ENCODE results near the gene RAD50. TPM values are rescaled to one million over a fixed set of nuclear protein-coding genes. Genes with fewer than 3 reads are reported as not detected.
A peak's percentile ranks its signal among the peaks of the same experiment; 100 is the strongest.

The RAD50 gene
- total and polyA plus RNA-seq, 10 donors = 4.2 to 34.0 (median 25.7) TPM

GRCh38 chr5:132669966-132670882 is 113.4 kb downstream of the RAD50 start:
- Histone ChIP-seq H3K4me3 (no peak overlapping the region), H3K36me3 (no peaks in the 10 kb centered on the region), H3K4me1 (peaks cover 0 to 8% (median 5%) of the 10 kb centered on the region in 6 donors), H3K27ac (no peak overlapping the region), H3K27me3 (replicated peaks in 1 of 7) (no peaks in the 10 kb centered on the region), H3K9me3 (no peaks in the 10 kb centered on the region)
- peak; percentile 37 for DNase-seq
- TF ChIP-seq POLR2AphosphoS5 (IDR thresholded peaks at IDR 0.05) (no peak), POLR2A (IDR thresholded peaks at IDR 0.05) (no peak), CTCF (IDR thresholded peaks at IDR 0.05 in 8 of 11, conservative IDR thresholded peaks at IDR 0.05 in 3 of 11) (no peak)
- WGBS, 5 donors = 83 to 93% (median 91%) methylated on average over 16 of the region's 16 CpGs
- intact Hi-C loops (cut with DNase I; ENCODE audit: low total_unique reads) = no loop called here

GRCh38 chr5:132671000-132671399 is 114.2 kb downstream of the RAD50 start:
- H3K27ac ChIP-seq = no peak overlapping the region
- H3K4me1 ChIP-seq = peaks cover 0 to 11% (median 7%) of the 10 kb centered on the region in 6 donors
- WGBS, 5 donors = 94 to 97% (median 95%) methylated on average over 3 of the region's 3 CpGs
- no peaks in the 10 kb centered on the region for H3K36me3 ChIP-seq
- DNase-seq = no peak
- H3K27me3 ChIP-seq (replicated peaks in 1 of 7) = no peaks in the 10 kb centered on the region
- no peak overlapping the region for H3K4me3 ChIP-seq
- TF ChIP-seq POLR2A (IDR thresholded peaks at IDR 0.05) (no peak), CTCF (IDR thresholded peaks at IDR 0.05 in 8 of 11, conservative IDR thresholded peaks at IDR 0.05 in 3 of 11) (no peak), POLR2AphosphoS5 (IDR thresholded peaks at IDR 0.05) (no peak)
- H3K9me3 ChIP-seq = no peaks in the 10 kb centered on the region
- intact Hi-C loops (cut with DNase I; ENCODE audit: low total_unique reads) = no loop called here

GRCh38 chr5:132673488-132673887 is 116.7 kb downstream of the RAD50 start:
- Histone ChIP-seq H3K4me1 (peaks cover 0 to 27% (median 7%) of the 10 kb centered on the region in 6 donors), H3K27me3 (replicated peaks in 1 of 7) (no peaks in the 10 kb centered on the region), H3K27ac (no peak overlapping the region), H3K36me3 (no peaks in the 10 kb centered on the region), H3K9me3 (no peaks in the 10 kb centered on the region), H3K4me3 (no peak overlapping the region)
- intact Hi-C loops (cut with DNase I; ENCODE audit: low total_unique reads) = no loop called here
- no peak for DNase-seq
- 77 to 95% (median 88%) methylated on average over 1 of the region's 1 CpG for WGBS, 5 donors
- no peak for TF ChIP-seq POLR2A (IDR thresholded peaks at IDR 0.05)
- no peak for TF ChIP-seq CTCF (IDR thresholded peaks at IDR 0.05 in 8 of 11, conservative IDR thresholded peaks at IDR 0.05 in 3 of 11)
- no peak for TF ChIP-seq POLR2AphosphoS5 (IDR thresholded peaks at IDR 0.05)

GRCh38 chr5:132673939-132674630 is 117.3 kb downstream of the RAD50 start, which contains the start of gene IL4:
IL4 (plus strand) TSS chr5:132673989; CDS start chr5:132674051, 62 bp downstream.
- Histone ChIP-seq H3K4me1 (peaks cover 0 to 27% (median 7%) of the 10 kb centered on the region in 6 donors), H3K36me3 (no peaks in the 10 kb centered on the region), H3K4me3 (no peak within 1 kb of the TSS), H3K27ac (peak within 1 kb of the TSS in 7 of 8 donors; percentile 3 to 66 (median 42)), H3K9me3 (no peaks in the 10 kb centered on the region), H3K27me3 (replicated peaks in 1 of 7) (no peaks in the 10 kb centered on the region)
- TF ChIP-seq POLR2A (IDR thresholded peaks at IDR 0.05) = no peak
- TF ChIP-seq POLR2AphosphoS5 (IDR thresholded peaks at IDR 0.05) = no peak
- TF ChIP-seq CTCF (IDR thresholded peaks at IDR 0.05 in 8 of 11, conservative IDR thresholded peaks at IDR 0.05 in 3 of 11) = no peak
- DNase-seq = no peak
- intact Hi-C loops (cut with DNase I; ENCODE audit: low total_unique reads) = no loop called here
- WGBS, 5 donors = 82 to 89% (median 84%) methylated on average over 14 of the region's 14 CpGs

Measured in spleen (tissue), 11 donors.